Activated T-helper 9 cell treated with anti-CD3 and anti-CD28 coated beads, Interleukin-2, amount 50 U/mL, for 16 hours (primary cell): ENCODE data around the gene DEFB125.
"Not testable (repeated sequence)": the region's sequence is repeated elsewhere in the genome, so short reads cannot be mapped to it uniquely, and the experiment has no call there.

Experiments
- DNase-seq: peaks from one replicate; pipeline ENCODE4 v3.0.0-alpha.2; 2020; ENCODE audit warnings: low read depth

Gene DEFB125, protein sequence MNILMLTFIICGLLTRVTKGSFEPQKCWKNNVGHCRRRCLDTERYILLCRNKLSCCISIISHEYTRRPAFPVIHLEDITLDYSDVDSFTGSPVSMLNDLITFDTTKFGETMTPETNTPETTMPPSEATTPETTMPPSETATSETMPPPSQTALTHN

DNA sequence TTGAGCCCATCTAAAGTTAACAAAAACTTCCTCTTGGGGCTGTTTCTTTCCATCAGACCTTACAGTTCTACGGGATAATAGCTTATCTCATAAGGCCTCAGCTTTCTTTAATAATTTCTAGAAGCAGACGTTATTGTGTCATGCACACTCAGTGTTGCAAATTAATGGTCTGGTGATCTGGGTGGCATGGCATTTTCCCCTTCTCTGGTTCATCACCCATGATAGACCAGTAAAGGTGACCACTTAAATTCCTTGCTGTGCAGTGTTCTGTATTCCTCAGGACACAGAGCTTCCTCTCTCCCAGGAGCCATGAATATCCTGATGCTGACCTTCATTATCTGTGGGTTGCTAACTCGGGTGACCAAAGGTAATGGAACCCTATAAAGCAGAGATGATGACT, at the start of gene DEFB125:
Gene DEFB125 (plus strand): TSS at position 272 of the 400 bp plus-strand sequence. CDS start 38 bp downstream, at position 310.
- no peak for DNase-seq

DNA sequence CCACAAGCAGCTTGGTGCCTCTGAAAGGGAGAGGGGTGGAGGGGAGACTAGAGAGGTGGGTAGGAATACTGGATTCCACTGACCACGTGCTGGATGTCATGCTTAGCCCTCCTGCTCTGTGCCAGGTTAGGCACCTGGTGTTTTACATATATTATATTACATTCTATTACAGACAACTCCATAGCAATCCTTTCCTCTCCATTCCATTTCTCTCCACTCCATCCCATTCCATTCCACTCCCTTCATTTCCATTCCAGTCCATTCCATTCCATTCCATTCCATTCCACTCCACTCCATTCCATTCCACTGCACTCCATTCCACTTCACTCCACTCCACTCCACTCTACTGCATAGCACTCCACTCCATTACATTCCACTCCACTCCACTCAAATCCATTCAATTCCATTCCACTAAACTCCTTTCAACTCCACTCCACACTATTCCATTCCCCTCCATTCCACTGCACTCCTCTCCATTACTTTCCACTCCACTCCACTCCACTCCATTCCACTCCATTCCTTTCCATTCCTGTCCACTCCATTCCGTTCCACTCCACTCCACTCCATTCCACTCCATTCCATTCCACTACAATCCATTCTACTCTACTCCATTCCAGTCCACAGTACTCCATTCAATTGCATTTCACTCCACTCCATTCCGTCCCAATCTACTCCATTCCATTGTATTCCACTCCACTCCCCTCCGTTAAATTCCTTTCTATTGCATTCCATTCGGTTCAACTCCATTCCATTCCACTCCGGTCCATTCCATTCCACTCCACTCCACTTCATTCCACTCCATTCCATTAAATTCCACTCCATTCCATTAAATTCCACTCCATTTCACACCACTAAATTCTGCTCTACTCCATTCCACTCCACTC, 27.2 kb upstream of the DEFB125 start:
- DNase-seq: no peak

DNA sequence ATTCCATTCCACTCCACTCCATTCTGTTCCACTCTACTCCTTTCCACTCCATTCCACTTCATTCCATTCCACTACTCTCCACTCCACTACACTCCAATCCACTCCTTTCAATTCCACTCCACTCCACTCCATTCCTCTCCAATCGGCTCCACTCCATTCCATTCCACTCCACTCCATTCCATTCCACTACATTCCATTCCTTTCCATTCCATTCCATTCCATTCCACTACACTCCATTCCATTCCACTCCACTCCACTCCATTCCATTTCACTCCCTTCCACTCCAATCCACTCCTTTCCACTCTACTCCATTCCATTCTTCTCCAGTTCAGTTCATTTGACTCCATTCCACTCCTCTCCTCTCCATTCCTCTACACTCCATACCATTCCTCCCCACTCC, 26.2 kb upstream of the DEFB125 start:
- no peak for DNase-seq

DNA sequence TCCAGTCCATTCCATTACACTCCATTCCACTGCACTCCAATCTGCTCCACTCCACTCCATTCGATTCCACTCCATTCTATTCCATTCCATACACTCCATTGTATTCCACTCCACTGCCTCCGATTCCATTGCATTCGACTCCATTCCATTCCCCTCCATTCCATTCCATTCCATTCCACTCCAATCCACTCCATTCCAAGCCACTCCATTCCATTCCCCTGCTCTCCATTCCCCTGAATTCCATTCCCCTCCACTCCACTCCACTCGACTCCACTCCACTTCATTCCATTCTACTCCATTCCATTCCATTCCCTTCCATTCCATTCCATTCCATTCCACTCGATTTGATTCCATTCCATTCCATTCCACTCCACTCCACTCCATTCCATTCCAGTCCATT, 25.7 kb upstream of the DEFB125 start:
- no peak for DNase-seq

DNA sequence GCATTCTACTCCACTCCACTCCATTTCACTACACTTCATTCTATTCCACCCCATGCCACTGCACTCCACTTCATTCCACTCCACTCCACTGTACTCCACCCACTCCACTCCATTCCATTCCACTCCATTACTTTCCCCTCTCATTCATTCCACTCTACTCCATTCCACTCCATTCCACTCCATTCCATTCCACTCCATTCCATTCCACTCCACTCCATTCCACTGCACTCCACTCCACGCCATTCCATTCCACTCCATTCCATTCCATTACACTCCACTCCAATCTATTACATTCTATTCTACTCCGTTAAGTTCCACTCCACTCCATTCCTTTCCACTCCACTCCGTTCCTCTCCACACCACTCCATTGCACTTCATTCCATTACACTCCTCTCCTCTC, 25.0 kb upstream of the DEFB125 start:
- DNase-seq: no peak

DNA sequence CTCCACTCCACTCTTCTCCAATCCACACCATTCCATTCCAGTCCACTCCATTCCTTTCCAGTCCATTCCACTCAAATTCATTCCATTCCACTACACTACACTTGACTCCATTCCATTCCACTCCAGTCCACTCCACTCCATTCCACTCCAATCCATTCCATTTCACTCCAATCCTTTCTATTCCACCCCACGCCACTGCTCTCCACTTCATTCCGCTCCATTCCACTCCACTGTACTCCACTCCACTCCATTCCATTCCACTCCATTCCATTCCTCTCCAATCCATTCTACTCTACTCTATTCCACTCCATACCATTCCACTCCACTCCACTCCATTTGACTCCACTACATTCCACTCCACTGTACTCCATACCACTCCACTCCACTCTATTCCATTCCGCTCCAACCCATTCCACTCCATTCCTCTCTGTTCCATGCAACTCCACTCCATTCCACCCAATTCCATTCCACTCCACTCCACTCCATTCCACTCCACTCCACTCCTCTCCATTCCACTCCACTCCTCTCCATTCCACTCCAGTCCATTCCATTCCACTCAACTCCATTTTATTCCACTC, 23.4 kb upstream of the DEFB125 start:
- no peak for DNase-seq

DNA sequence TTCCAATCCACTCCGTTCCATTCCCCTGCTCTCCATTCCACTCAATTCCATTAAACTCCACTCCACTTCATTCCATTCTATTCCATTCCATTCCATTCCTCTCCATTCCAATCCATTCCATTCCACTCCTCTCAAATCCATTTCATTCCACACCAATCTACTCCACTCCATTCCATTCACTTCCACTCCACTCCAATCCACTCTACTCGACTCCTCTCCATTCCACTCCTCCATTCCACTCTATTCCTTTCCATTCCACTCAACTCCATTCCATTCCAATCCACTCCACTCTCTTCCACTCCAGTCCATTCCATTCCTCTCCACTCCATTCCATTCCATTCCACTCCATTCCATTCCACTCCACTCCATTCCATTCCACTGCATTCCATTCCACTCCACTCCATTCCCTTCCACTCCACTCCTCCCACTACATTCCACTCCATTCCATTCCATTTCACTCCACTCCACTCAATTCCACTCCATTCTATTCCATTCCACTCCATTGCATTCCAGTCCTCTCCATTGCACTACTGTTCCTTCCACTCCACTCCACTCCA, 22.6 kb upstream of the DEFB125 start:
- DNase-seq: no peak

DNA sequence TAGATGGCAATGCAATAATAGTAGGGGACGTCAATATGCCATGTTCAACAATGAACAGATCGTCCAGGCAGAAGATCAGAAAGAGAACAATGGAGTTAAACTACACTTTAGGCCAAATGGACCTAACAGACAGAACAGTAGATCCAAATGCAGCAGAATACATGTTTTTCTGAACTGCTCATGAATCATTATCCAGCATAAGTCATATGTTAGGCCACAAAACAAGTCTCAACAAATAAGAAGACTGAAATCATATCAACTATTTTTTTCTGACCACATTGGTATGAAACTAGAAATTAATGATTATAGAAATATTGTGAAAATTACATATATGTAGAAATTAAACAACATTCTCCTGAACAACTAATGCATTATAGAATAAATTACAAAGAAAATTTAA, 10.2 kb upstream of the DEFB125 start:
- no peak for DNase-seq

DNA sequence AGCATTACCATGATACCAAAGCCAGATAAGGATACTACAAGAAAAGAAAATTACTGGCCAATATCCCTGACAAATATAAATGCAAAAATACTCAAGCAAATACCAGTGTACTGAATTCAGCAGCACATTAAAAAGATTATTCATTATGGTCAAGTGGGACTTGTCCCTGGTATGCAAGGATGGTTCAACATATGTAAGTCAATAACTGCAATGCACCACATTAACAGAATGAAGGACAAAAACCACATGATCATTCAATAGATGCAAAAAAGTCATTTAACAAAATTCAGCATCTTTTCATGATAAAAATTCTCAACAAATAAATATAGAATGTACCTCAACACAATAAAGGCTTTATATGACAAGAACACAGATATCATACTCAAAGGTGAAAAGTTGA, 9.1 kb upstream of the DEFB125 start:
- DNase-seq: no peak

DNA sequence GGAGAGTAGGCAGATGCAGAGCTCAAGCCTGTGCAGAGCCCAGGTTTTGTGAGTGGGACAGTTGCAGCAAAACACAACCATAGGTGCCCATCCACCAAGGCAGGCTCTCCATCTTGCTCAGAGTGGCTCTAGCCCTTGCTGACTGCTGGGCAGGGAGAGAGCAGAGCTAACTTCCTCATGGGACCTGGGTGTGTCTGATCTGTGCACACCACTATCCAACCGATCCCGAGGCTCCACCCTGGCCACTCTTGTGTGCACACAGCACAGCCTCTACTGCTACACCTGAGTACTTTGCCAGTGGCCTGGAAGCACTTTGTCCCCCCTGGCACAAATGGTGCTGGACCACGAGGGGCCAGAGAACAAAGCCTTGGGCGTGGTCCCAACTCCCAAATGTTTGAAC, 7.9 kb upstream of the DEFB125 start:
- DNase-seq: no peak

DNA sequence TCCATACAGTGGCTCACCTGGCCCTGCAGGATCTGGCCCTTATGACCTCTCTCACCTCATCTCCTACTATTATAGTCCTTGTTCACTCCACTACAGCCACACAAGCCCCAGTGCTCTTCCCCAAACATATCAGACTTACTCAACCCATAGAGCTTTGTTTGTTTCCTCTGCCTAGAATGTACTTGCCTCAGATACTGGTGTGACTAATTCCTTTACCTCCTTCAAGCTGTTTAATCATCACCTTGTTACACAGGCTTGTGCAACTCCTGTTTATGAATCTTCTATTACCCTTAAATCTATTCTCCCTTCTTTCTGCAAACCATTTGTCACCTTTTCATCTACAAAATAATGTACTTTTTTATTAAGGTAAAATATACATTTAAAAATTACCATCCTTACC, 3.2 kb downstream of the DEFB125 start:
- no peak for DNase-seq

DNA sequence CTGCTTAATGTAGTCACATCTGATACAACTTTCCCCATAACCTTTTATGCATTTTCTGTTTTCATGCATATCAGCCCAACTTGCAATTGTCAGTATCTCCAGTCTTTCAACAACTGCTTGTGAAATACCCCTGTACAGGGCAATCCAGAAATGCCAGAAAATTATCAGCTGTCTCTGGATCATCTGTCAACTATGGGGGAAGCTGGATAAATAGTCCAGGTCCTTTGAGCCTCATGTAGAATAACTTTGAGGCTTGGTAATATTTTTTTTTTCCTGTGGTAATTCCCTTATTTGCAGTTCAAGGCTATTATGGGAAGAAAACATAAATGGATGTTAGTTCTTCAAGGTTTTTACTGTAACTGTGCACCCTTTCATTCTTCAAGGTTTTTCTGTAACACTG, 6.2 kb downstream of the DEFB125 start:
- DNase-seq: no peak

DNA sequence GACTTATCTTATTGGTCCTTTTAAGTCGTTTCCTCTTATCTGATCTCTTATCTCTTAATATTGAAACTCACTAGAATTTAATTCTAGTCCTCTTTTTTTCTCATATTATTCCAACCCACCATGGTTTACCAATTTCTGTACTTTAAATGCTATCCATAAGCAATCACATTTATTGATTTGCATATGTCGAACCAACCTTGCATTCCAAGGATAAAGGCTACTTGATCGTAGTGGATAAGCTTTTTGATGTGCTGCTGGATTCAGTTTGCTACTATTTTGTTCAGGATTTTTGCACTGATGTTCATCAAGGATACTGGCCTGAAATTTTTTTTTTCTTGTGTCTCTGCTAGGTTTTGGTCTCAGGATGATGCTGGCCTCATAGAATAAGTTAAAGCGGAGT, 7.7 kb downstream of the DEFB125 start:
- DNase-seq: no peak

DNA sequence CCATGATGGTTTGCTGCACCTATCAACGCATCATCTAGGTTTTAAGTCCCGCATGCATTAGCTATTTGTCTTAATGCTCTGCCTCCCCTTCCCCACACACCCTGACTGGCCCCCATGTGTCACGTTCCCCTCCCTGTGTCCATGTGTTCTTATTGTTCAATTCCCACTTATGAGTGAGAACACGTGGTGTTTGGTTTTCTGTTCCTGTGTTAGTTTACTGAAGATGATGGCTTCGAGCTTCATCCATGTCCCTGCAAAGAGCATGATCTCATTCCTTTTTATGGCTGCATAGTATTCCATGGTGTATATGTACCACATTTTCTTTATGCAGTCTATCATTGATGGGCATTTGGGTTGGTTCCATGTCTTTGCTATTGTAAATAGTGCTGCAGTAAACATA, 10.2 kb downstream of the DEFB125 start:
- DNase-seq: not testable (repeated sequence)

DNA sequence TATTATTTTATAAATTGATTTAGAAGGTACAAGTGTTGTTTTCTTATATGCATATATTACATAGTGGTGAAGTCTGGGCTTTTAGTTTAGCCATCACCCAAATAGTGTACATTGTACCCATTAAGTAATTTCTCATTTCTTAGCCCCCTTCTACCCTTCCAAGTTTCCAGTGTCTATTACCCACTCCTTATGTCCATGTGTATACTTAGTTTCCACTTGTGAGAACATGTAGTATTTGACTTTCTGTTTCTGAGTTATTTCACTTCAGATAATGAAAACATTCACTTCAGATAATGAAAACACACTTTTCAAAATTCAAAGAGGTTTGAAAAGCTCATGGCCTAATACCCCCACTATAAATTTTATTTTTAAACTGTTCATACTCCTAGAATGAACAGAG, 14.5 kb downstream of the DEFB125 start:
- no peak for DNase-seq

DNA sequence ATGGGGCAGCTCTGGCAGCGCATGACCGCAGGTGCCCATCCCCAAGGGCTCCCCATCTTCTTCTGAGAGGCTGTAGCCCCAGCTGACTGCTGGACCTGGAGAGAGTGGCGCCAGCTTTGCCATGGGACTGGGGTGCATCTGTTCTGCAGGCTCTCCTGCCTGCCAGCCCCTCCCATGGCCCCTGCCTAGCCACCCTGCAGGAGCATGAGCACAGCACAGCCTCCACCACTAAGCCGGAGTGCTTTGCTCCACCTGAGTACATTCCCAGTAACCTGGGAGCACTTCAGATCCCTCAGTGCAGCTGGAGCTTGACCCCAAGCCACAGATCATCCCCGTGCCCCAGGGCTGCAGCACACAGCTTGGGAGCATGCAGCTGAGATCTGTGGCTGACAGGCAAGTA, 16.0 kb downstream of the DEFB125 start:
- DNase-seq: no peak

DNA sequence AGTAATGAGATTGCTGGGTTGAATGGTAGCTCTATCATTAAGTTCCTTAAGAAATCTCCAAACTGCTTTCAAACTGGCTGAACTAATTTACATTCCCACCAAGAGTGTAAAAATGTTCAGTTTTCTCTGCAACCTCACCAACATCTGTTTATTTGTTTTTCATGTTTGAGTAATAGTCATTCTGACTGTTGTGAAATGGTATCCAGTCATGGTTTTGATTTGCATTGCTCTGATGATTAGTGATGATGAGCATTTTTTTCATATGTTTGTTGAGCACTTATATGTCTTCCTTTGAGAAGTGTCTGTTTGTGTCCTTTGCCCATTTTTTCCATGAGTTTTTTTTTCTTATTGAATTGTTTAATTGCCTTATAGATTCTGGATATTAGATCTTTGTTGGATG, 24.9 kb downstream of the DEFB125 start:
- DNase-seq: no peak

DNA sequence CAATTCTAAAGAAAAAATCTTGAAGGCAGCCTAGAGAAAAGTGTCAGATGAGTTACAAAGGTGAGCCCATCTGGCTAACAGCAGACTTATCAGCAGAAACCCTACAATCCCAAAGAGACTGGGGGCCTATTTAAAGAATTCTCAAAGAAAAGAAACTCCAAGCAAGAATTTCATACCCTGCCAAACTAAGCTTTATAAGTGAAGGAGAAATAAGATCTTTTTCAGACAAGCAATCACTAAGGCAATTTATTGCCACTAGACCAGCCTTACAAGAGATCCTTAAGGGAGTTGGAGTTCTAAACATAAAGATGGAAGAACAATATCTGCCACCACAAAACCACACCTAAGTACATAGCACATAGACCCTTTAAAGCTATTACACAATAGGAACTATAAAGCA, 30.0 kb downstream of the DEFB125 start:
- DNase-seq: no peak

DNA sequence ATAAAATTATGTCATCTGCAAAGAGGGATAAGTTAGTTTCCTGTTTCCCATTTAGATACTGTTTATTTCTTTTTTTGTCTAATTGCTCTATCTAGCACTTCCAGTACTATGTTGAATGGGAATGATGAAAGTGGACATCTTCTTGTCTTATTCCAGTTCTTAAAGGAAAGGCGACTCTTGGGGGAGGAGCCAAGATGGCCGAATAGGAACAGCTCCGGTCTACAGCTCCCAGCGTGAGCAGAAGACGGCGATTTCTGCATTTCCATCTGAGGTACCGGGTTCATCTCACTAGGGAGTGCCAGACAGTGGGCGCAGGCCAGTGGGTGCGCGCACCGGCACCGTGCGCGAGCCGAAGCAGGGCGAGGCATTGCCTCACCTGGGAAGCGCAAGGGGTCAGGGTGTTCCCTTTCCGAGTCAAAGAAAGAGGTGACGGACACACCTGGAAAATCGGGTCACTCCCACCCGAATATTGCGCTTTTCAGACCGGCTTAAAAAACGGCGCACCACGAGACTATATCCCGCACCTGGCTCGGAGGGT, 42.4 kb downstream of the DEFB125 start:
- DNase-seq: not testable (repeated sequence)

DNA sequence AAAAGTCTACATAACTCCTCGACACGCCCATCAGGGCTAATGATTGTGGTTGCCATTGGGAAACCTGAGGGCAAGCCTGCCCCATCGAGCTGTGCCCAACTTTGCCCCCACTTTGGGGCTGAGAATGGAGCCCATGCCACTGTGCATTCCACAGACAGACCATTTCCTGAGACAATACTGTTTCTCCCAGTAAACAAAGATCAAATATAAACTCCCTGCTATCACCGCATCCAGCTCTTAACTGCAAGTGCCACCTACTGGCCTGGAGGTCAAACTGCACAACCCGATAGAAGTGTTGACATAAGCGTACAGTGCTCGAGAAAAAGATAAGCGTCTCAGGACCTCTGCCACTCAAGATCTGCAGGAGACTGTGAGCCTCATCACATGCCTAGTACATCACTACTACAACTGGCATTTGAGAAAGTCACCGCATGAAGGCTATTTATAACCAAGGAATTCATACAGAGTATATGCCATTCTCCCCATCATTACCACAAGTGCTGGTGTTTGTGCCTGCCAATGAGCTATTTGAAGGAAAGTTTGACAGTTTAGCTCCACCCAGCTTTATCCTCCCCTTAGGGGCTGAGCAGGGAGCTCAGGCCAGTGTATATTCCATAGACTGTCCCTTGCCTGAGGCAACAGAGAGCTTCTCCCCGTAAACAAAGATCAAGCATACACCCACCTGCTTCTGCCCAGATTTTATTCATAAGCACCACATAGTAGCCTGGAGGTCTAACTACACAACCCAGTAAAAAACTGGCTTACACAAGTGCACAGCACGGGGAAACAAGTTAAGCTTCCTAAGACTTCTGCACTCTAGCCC, 50.4 kb downstream of the DEFB125 start:
- DNase-seq: no peak

DNA sequence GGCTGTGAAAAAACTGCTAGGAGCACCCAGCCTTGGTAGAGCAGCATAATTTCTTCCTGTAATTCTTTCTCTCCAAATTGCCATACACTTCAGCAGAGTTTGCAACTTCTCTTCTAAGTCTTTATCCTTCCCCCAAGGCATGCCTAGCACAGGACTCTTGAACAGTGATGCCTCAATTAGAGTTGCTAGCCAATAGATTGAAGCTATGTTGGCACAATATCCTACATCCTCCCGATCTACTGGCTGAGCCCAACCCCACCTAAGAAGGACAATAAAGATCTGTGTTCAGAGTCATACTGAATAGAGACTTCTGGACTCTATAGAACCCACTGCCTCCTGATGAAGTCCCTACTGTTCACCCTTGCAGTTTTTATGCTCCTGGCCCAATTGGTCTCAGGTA, 54.8 kb downstream of the DEFB125 start, which contains the start of gene DEFB126:
Gene DEFB126 (plus strand): TSS at position 301 of the 400 bp plus-strand sequence. CDS start 39 bp downstream, at position 340.
- DNase-seq: no peak

DNA sequence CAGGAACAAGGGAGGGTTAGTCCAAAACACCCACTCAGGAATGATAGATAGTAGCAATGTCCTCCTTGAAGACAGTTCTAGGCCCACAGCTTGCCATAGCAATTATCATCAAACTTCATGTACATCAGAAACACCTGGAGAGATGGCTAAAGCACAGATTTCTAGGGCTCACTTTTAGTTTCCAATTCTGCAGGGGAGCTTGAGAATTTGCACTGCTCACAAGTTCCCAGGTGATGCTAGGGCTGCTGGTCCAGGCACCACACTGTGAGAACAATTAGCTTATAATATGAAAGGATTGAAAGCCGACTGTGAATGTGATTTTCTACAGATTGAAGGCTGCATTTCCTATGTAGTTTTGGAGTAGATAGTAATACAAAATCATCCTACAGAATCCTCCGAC, 58.4 kb downstream of the DEFB125 start:
- DNase-seq: no peak
